Fibroblast of skin of right biceps (primary cell): ENCODE results near the gene RASAL2.
"Not testable (repeated sequence)": the region's sequence is repeated elsewhere in the genome, so short reads cannot be mapped to it uniquely, and the experiment has no call there.

Experiments used
- DNase-seq: peaks from one replicate; pipeline ENCODE4 v3.0.0-alpha.2; 2013

Gene RASAL2

DNA sequence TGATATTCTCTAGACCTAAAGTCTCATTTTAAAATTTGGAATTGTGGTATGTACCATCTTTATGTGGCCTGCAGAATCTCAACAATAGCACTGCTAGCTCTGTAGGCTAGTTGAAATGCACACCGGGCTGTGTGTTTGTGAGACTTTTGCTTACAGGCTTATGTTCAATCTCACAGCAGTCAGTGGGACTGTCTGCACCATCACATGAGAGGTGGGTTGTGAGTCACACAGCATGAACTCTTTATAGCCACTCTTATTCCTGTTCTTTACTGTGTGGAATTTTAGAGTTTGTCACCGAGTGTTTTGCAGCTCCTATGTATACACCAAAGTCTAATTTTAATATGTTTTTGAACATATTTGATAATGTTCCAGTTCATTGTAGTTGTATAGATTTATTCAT lies 74.6 kb downstream of the RASAL2 start:
- peak; percentile 54 for DNase-seq

GRCh38 chr1:178169649-178170048 lies 75.7 kb downstream of the RASAL2 start:
- DNase-seq, result no peak

GRCh38 chr1:178172939-178173338 lies 79.0 kb downstream of the RASAL2 start:
- peak; percentile 77 for DNase-seq

DNA sequence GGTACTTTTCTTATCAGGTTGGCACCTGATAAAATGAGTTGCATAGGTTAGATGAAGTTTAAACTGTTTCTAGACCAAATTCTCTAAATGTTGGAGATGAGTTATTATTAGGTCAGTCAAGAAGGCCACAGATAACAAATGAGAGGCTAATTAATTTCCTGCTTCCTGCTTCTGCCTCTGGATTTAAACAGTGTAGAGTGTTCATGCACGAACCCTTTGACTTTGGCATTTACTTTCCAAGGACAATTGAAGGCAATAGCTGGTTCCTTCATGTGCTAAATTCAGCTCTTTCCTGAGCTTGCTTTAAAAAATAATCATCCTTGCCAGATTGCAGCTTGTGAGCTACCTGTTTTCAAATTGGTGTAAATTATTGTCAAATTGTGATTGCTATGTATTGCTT lies 80.6 kb downstream of the RASAL2 start:
- no peak for DNase-seq

- DNase-seq, result no peak
Measured at GRCh38 chr1:178180405-178180804, 86.5 kb downstream of the RASAL2 start.

GRCh38 chr1:178183796-178184195 lies 89.9 kb downstream of the RASAL2 start:
- DNase-seq, result no peak

DNA sequence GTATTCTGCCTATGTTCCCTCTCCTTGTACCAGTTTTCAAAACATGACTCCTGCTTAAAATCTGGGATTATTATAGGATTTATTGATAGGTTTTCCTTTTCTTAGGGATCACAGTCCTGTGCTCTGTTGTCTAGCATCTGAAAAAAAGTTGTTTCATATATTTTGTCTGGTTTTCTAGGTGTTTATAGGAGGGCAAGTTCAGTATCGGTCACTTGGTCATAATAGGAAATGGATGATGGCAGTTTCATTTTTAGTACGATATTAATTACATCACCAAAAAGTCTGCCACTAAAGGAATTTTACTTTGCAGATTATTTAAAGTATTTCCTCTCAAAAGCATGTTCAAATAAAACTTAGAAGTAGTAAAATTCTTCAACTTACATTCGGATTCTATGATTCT lies 94.4 kb downstream of the RASAL2 start:
- no peak for DNase-seq

- peak; percentile 51 for DNase-seq
Measured at GRCh38 chr1:178189814-178190213, 95.9 kb downstream of the RASAL2 start.

DNA sequence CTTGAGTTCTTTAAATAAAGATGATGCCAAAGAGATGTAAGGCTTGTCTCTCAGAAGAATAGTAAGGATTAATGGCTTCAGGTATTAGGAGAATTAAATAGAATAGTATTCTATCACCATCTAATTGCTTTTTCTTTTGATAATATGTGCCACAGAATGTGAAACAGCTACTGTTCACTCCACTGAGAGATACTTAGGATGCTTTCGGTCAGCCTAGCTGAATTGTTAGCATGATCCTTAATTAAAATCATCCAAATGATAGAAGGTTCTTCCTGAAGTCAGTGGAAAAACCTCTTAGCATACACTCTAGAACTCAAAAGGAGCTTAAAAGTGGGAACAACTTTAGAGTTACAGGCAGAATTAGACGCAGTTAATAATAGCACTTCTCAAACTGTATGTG lies 97.0 kb downstream of the RASAL2 start:
- no peak for DNase-seq

GRCh38 chr1:178192686-178193085 lies 98.8 kb downstream of the RASAL2 start:
- peak; percentile 70 for DNase-seq

DNA sequence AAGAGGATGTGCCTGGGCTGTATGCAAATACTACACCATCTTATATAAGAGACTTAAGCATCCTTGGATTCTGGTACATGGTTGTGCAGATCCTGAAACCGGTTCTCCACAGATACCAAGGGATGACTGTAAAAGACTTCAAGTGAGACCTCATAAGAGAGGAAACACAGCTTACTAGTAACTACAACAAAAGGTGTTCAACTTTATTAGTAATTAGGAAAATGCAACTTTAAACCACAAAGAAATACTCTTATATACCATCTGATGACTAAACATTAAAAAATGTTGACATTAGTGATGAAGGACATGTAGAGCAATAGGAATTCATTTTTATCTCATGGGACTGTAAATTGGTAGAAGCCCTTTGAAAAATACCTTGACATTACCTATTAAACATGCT lies 102.7 kb downstream of the RASAL2 start:
- peak; percentile 23 for DNase-seq

- DNase-seq, result not testable (repeated sequence)
Measured at GRCh38 chr1:178202095-178202494, 108.2 kb downstream of the RASAL2 start.

GRCh38 chr1:178202546-178202945 lies 108.6 kb downstream of the RASAL2 start:
- not testable (repeated sequence) for DNase-seq

DNA sequence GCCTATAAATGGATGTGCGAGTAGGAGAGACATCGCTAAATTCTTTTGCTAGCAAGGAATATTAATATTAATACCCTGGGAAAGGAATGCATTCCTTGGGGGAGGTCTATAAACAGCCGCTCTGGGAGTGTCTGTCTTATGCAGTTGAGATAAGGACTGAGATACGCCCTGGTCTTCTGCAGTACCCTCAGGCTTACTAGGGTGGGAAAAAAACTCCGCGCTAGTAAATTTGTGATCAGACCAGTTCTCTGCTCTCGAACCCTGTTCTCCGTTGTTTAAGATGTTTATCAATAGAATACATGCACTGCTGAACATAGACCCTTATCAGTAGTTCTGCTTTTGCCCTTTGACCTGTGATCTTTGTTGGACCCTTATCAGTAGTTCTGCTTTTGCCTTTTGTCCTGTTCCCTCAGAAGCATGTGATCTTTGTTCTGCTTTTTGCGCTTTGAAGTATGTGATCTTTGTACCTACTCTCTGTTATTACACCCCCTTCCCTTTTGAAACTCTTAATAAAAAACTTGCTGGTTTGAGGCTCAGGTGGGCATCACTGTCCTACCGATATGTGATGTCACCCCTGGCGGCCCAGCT lies 114.5 kb downstream of the RASAL2 start:
- DNase-seq, result not testable (repeated sequence)

DNA sequence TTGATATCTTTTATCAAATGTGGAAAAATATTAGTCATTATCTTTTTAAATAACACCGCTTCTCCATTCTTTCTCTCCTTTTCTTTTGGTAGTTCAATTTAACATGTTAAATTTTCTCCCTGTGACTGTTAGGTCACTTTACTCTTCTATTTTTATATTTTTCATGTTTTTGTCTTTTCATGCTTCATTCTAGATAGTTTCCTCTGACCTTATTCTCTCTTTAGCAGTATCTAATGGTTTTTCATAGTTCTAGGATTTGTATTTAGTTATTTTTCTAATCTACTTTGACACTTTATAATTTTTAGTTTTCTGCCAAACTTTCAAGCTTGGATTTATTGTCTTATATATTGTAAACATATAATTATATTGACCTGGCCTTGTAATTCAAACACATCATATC lies 116.0 kb downstream of the RASAL2 start:
- DNase-seq, result no peak

GRCh38 chr1:178218550-178218949 lies 124.6 kb downstream of the RASAL2 start:
- no peak for DNase-seq

- DNase-seq, result peak; percentile 63
Measured at GRCh38 chr1:178220094-178220493, 126.2 kb downstream of the RASAL2 start.

DNA sequence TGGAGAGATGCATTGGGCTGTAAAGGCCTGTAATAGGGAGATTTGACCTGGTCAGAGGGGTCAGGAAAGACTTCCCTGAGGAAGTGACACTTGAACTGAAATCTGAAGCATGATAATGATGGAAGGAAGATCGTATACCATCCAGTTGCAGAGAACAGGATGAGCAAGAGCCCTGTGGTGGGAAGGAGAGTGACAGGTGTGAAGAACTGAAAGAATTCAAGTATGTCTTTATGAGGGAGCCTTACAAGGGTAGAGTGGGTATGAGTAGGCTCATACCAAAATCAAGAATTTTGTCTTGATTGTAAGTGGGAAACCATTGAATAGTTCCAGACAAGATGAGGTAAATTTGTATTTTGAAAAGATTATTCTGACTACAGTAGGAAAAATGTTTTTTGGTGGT lies 129.4 kb downstream of the RASAL2 start:
- no peak for DNase-seq

GRCh38 chr1:178224358-178224757 lies 130.5 kb downstream of the RASAL2 start:
- DNase-seq, result no peak

GRCh38 chr1:178230881-178231409 lies 137.0 kb downstream of the RASAL2 start:
- no peak for DNase-seq

GRCh38 chr1:178232108-178232507 lies 138.2 kb downstream of the RASAL2 start:
- DNase-seq, result no peak

- peak; percentile 59 for DNase-seq
Measured at GRCh38 chr1:178232949-178233348, 139.0 kb downstream of the RASAL2 start.

GRCh38 chr1:178237121-178237520 lies 143.2 kb downstream of the RASAL2 start:
- DNase-seq, result no peak

DNA sequence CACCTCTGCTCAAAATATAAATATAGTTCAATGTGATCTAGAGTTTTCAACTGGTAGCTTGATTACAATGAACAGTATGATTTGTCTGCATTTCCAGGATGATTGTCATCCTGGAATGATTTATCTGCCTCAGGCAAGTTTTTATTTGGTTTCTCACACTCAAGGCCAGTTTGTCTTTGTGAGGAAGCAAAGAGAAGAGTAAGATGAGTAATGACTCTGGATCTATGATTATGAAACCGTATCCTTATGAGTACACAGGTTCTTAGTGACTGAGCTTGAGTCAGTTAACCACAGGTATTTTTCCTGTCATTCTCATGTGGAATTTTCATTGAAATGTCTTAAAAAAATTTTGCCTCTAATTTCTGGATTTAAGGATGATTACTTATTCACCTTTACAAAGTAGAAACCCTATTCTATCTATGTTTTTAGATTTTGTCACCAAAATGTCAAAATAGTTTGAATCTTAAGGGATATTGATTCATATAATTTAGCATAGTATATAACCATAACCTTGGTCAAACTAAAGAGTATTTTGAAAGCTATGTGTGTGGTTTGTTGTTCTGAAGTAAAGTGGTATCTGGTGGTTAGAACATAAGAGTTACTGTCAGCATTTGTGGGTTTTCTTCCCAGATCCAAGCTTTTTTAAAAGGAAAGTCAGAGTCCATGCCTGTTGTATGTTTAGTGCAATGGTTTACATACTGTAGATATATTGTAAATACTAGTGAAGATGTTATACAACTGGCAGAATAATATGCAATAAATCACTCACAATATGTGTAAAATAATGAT lies 145.0 kb downstream of the RASAL2 start:
- peak; percentile 99 for DNase-seq
